ENCODE data around the gene MED12. TPM values are rescaled to one million over a fixed set of nuclear protein-coding genes. Genes with fewer than 3 reads are reported as not detected.

Gene MED12
- total RNA-seq, 1 experiment from 2014 or later = 44.1 TPM

DNA sequence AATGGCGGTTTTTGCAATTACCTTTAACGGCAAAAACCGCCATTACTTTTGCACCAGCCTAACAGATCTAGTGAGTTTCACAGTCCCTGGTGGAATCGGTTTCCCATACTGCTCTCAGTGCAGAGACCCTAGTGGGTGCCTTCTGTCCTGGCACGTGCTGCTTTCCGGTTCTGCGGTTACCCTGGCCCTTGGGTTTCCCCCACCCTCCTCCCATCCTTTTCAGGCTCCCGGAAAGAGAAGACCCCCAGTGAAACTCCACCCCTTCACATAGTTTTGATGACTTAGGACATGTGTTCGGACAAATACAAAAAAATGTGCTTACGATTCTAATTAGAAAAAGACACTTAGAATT lies 63.1 kb downstream of the MED12 start:
- TSS peak; percentile 40 for BruUV-seq (replicated peaks)
- peak overlapping the region; percentile 32 for H3K4me3 ChIP-seq (ENCODE audit: low read depth, low read length)
- Mint-ChIP-seq H3K4me1 (ENCODE audit: low read depth, unreplicated experiment) (peaks cover 16% of the 10 kb centered on the region), H3K27me3 (ENCODE audit: insufficient read depth, unreplicated experiment) (no peaks in the 10 kb centered on the region), H3K4me3 (ENCODE audit: unreplicated experiment) (peak overlapping the region; percentile 76), H3K36me3 (ENCODE audit: insufficient read depth, unreplicated experiment) (peaks cover 9% of the 10 kb centered on the region), H3K27ac (ENCODE audit: unreplicated experiment) (peak overlapping the region; percentile 96), H3K9me3 (ENCODE audit: unreplicated experiment) (no peaks in the 10 kb centered on the region)
- ChIA-PET POLR2A (interaction anchor here (0.5 to 3.5 kb wide), 10 partner anchors 8 to 207 kb away, joined by 3 to 34 read pairs (median 4); partner anchors contain the start of genes GJB1, NONO and TAF1), CTCF (interaction anchor here (0.7 to 1.0 kb wide), 2 partner anchors 185 to 211 kb away, joined by 4 read pairs; partner anchors contain the start of gene TAF1)
- no peaks in the 10 kb centered on the region for H3K27me3 ChIP-seq (replicated peaks; ENCODE audit: control insufficient read depth, insufficient read depth, low read length)
- peak; percentile 30 to 42 for DNase-seq
- H3K9me3 ChIP-seq = no peaks in the 10 kb centered on the region
- TF ChIP-seq, protein P1, sequence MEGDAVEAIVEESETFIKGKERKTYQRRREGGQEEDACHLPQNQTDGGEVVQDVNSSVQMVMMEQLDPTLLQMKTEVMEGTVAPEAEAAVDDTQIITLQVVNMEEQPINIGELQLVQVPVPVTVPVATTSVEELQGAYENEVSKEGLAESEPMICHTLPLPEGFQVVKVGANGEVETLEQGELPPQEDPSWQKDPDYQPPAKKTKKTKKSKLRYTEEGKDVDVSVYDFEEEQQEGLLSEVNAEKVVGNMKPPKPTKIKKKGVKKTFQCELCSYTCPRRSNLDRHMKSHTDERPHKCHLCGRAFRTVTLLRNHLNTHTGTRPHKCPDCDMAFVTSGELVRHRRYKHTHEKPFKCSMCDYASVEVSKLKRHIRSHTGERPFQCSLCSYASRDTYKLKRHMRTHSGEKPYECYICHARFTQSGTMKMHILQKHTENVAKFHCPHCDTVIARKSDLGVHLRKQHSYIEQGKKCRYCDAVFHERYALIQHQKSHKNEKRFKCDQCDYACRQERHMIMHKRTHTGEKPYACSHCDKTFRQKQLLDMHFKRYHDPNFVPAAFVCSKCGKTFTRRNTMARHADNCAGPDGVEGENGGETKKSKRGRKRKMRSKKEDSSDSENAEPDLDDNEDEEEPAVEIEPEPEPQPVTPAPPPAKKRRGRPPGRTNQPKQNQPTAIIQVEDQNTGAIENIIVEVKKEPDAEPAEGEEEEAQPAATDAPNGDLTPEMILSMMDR (IDR thresholded peaks at IDR 0.05; ENCODE audit: insufficient read depth in 1 of 2, low read depth in 1 of 2, low read length in 1 of 2, severe bottlenecking in 1 of 2, unreplicated experiment in 1 of 2) = no peak
- H3K4me1 ChIP-seq = peaks cover 50% of the 10 kb centered on the region
- no peaks in the 10 kb centered on the region for H3K36me3 ChIP-seq (ENCODE audit: control insufficient read depth, insufficient read depth, low read length)
- intact Hi-C loops (cut with micrococcal nuclease; ENCODE audit: unreplicated experiment) = no loop called here

DNA sequence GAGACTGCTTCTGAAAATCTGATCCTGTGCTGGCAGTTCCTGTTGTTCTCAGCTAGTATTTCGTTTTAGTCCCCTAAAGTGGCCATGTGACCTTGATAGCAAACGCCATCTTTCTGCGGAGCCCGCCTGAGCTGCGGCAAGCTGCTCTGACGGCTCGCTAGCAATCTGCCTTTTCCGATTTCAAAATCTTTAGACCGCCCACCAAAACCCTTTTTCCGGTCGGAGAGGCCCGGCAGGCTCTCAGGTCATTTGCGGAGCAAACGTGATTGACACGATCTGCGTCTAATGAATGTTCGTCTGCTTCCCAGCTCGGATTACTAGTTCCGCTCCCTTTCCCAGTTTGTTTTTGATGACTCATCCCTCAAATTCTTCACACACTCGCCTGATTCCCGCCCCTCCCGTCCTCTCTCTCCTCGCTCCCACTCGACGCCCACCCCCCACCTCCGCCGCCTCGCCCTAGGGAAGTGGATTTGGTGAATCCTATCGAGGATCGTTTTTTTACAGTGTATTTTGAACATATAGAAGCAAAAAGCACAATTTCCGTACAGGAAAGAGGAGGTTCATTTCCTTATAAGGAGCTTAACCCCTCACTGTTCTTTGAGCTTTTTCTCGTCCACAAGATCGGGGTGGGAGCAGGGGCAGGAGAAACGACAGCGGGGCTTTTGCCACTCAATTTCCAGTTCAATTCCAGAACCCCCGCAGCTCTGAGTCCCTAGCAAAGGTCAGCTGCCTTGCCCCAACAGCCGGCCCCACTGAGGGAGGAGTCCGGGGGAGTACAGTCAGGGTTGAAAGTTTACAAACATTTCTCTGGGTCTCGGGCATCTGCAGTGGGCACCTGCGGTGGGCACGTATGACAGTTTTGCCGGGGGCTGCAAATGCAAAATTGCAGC lies 63.8 kb downstream of the MED12 start:
- ChIA-PET POLR2A (interaction anchor here (0.5 to 3.5 kb wide), 12 partner anchors 9 to 208 kb away, joined by 3 to 34 read pairs (median 4); partner anchors contain the start of genes GJB1, NONO and TAF1), CTCF (interaction anchor here (0.5 to 1.5 kb wide), 5 partner anchors 101 to 700 kb away, joined by 3 to 5 read pairs (median 4); partner anchors contain the start of genes NONO and TAF1)
- BruUV-seq (replicated peaks) = TSS peak; percentile 89

DNA sequence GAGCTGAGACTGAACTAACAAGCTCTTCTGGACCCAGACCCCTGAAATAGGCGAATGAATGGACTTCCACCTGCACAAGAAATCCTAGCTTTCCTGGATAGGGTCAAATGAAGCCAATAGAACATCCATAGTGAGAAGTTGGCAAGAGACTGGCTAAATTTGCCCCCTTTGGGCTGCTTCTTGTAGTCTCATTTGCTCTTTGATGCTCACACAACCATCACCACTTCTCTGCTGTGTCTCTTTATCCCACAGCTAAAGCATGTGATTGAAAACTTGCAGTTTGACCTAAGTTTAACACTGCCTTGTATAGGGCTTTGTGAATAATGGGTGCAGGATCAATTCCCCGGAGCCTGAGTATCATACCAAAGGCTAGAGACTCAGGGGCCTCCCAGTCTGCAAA lies 64.5 kb downstream of the MED12 start:
- TF ChIP-seq, protein P1 (IDR thresholded peaks at IDR 0.05; ENCODE audit: insufficient read depth in 1 of 2, low read depth in 1 of 2, low read length in 1 of 2, severe bottlenecking in 1 of 2, unreplicated experiment in 1 of 2) = no peak
- BruUV-seq (replicated peaks) = no TSS peak
- CTCF ChIA-PET = interaction anchor here (0.5 to 1.5 kb wide), 3 partner anchors 101 to 701 kb away, joined by 3 to 5 read pairs (median 4); partner anchors contain the start of gene NONO
- DNase-seq = no peak
- Histone ChIP-seq H3K4me1 (peaks cover 40% of the 10 kb centered on the region), H3K9me3 (no peaks in the 10 kb centered on the region), H3K27me3 (replicated peaks; ENCODE audit: control insufficient read depth, insufficient read depth, low read length) (no peaks in the 10 kb centered on the region), H3K36me3 (ENCODE audit: control insufficient read depth, insufficient read depth, low read length) (no peaks in the 10 kb centered on the region), H3K4me3 (ENCODE audit: low read depth, low read length) (peak overlapping the region; percentile 20)
- intact Hi-C loops (cut with micrococcal nuclease; ENCODE audit: unreplicated experiment) = loop anchor here (1.0 to 2.0 kb wide), 3 partner anchors 71 to 184 kb away; partner anchors contain the start of genes NONO, TAF1 and ZMYM3
- peaks cover 10% of the 10 kb centered on the region for H3K4me1 Mint-ChIP-seq (ENCODE audit: low read depth, unreplicated experiment)
- H3K9me3 Mint-ChIP-seq (ENCODE audit: unreplicated experiment) = no peaks in the 10 kb centered on the region
- H3K27ac Mint-ChIP-seq (ENCODE audit: unreplicated experiment) = peak overlapping the region; percentile 96
- POLR2A ChIA-PET = interaction anchor here (0.5 to 3.5 kb wide), 6 partner anchors 71 to 183 kb away, joined by 3 to 34 read pairs (median 8); partner anchors contain the start of genes NONO, TAF1 and ZMYM3
- peak overlapping the region; percentile 76 for H3K4me3 Mint-ChIP-seq (ENCODE audit: unreplicated experiment)
- no peaks in the 10 kb centered on the region for H3K27me3 Mint-ChIP-seq (ENCODE audit: insufficient read depth, unreplicated experiment)
- H3K36me3 Mint-ChIP-seq (ENCODE audit: insufficient read depth, unreplicated experiment) = peaks cover 9% of the 10 kb centered on the region

More for the DNA sequence above, 63.8 kb downstream of the MED12 start:
- Histone ChIP-seq H3K36me3 (ENCODE audit: control insufficient read depth, insufficient read depth, low read length) (no peaks in the 10 kb centered on the region), H3K9me3 (no peaks in the 10 kb centered on the region), H3K4me3 (ENCODE audit: low read depth, low read length) (peak overlapping the region; percentile 32), H3K27me3 (replicated peaks; ENCODE audit: control insufficient read depth, insufficient read depth, low read length) (no peaks in the 10 kb centered on the region), H3K4me1 (peaks cover 47% of the 10 kb centered on the region)
- Mint-ChIP-seq H3K4me1 (ENCODE audit: low read depth, unreplicated experiment) (peaks cover 17% of the 10 kb centered on the region), H3K4me3 (ENCODE audit: unreplicated experiment) (peak overlapping the region; percentile 76), H3K9me3 (ENCODE audit: unreplicated experiment) (no peaks in the 10 kb centered on the region), H3K36me3 (ENCODE audit: insufficient read depth, unreplicated experiment) (peaks cover 9% of the 10 kb centered on the region), H3K27me3 (ENCODE audit: insufficient read depth, unreplicated experiment) (no peaks in the 10 kb centered on the region), H3K27ac (ENCODE audit: unreplicated experiment) (peak overlapping the region; percentile 96)
- TF ChIP-seq, protein P1 (IDR thresholded peaks at IDR 0.05; ENCODE audit: insufficient read depth in 1 of 2, low read depth in 1 of 2, low read length in 1 of 2, severe bottlenecking in 1 of 2, unreplicated experiment in 1 of 2) = no peak
- DNase-seq = peak; percentile 90 to 95
- intact Hi-C loops (cut with micrococcal nuclease; ENCODE audit: unreplicated experiment) = loop anchor here (2.0 kb wide), 2 partner anchors 101 to 185 kb away; partner anchors contain the start of genes NONO and TAF1

All from Caco-2 (cell line).